ENCODE measurements around the gene P2RX2. TPM values are rescaled to one million over a fixed set of nuclear protein-coding genes. Genes with fewer than 3 reads are reported as not detected.
A peak's percentile ranks its signal among the peaks of the same experiment; 100 is the strongest.

Gene P2RX2
- total RNA-seq, 1 donor: not detected

- Histone ChIP-seq H3K4me1 (ENCODE audit: insufficient read depth, low read length) (peaks cover 15% of the 10 kb centered on the region), H2AFZ (ENCODE audit: low read length) (no peak overlapping the region), H3K79me2 (ENCODE audit: insufficient read depth, low read length) (no peaks in the 10 kb centered on the region), H3K4me3 (ENCODE audit: insufficient read depth, low read length) (no peak overlapping the region), H3K27ac (ENCODE audit: low read depth, low read length) (no peak overlapping the region), H3K4me2 (ENCODE audit: insufficient read depth, low read length) (peak overlapping the region; percentile 13), H3K36me3 (ENCODE audit: insufficient read depth, low read length) (no peaks in the 10 kb centered on the region), H3K9me3 (ENCODE audit: low read depth, low read length) (no peaks in the 10 kb centered on the region), H3K27me3 (ENCODE audit: insufficient read depth, low read length) (peaks cover 59% of the 10 kb centered on the region), H4K20me1 (ENCODE audit: insufficient read depth, low read length) (no peaks in the 10 kb centered on the region)
- DNase-seq (ENCODE audit: insufficient read length, low spot score, missing footprints): no peak
- no peak for TF ChIP-seq CTCF (IDR thresholded peaks at IDR 0.05; ENCODE audit: extremely low read depth, low read depth, low read length)
Observed at GRCh38 chr12:132602572-132603239, 15.9 kb upstream of the P2RX2 start.

GRCh38 chr12:132603240-132604150 is 15.1 kb upstream of the P2RX2 start:
- Histone ChIP-seq H3K27ac (ENCODE audit: low read depth, low read length) (no peak overlapping the region), H3K79me2 (ENCODE audit: insufficient read depth, low read length) (no peaks in the 10 kb centered on the region), H3K4me1 (ENCODE audit: insufficient read depth, low read length) (peaks cover 15% of the 10 kb centered on the region), H3K4me3 (ENCODE audit: insufficient read depth, low read length) (no peak overlapping the region), H3K36me3 (ENCODE audit: insufficient read depth, low read length) (no peaks in the 10 kb centered on the region), H3K27me3 (ENCODE audit: insufficient read depth, low read length) (peaks cover 66% of the 10 kb centered on the region), H3K9me3 (ENCODE audit: low read depth, low read length) (no peaks in the 10 kb centered on the region), H4K20me1 (ENCODE audit: insufficient read depth, low read length) (no peaks in the 10 kb centered on the region), H2AFZ (ENCODE audit: low read length) (no peak overlapping the region), H3K4me2 (ENCODE audit: insufficient read depth, low read length) (no peak overlapping the region)
- TF ChIP-seq CTCF (IDR thresholded peaks at IDR 0.05; ENCODE audit: extremely low read depth, low read depth, low read length): no peak
- no peak for DNase-seq (ENCODE audit: insufficient read length, low spot score, missing footprints)

GRCh38 chr12:132604151-132604618 is 14.4 kb upstream of the P2RX2 start:
- Histone ChIP-seq H3K27ac (ENCODE audit: low read depth, low read length) (no peak overlapping the region), H3K79me2 (ENCODE audit: insufficient read depth, low read length) (no peaks in the 10 kb centered on the region), H3K9me3 (ENCODE audit: low read depth, low read length) (no peaks in the 10 kb centered on the region), H3K4me2 (ENCODE audit: insufficient read depth, low read length) (no peak overlapping the region), H4K20me1 (ENCODE audit: insufficient read depth, low read length) (no peaks in the 10 kb centered on the region), H3K27me3 (ENCODE audit: insufficient read depth, low read length) (peaks cover 71% of the 10 kb centered on the region), H3K4me3 (ENCODE audit: insufficient read depth, low read length) (no peak overlapping the region), H3K36me3 (ENCODE audit: insufficient read depth, low read length) (no peaks in the 10 kb centered on the region), H3K4me1 (ENCODE audit: insufficient read depth, low read length) (peaks cover 11% of the 10 kb centered on the region), H2AFZ (ENCODE audit: low read length) (no peak overlapping the region)
- DNase-seq (ENCODE audit: insufficient read length, low spot score, missing footprints): no peak
- TF ChIP-seq CTCF (IDR thresholded peaks at IDR 0.05; ENCODE audit: extremely low read depth, low read depth, low read length): no peak

Data from osteoblast (primary cell).